HG03439 (cell line): ENCODE data around the gene ST7L.

ENCODE experiments used
- ATAC-seq: cut with Tn5 transposase; IDR thresholded peaks from one replicate; pipeline ENCODE4 v1.9.1; 2021; ENCODE audit warnings: mild to moderate bottlenecking, moderate library complexity; ENCODE audit not compliant: unreplicated experiment

ST7L gene

GRCh38 chr1:112618114-112618720 is 724 bp downstream of the ST7L start:
- no peak for ATAC-seq

- ATAC-seq: no peak
These were observed 4.4 kb downstream of the ST7L start for GRCh38 chr1:112614460-112615065.

- ATAC-seq: no peak
These were observed 13.2 kb downstream of the ST7L start for GRCh38 chr1:112605633-112606327.

GRCh38 chr1:112603541-112603940 is 15.4 kb downstream of the ST7L start:
- no peak for ATAC-seq

- no peak for ATAC-seq
These were observed 15.9 kb downstream of the ST7L start for GRCh38 chr1:112603012-112603411.

GRCh38 chr1:112599477-112599876 is 19.5 kb downstream of the ST7L start:
- no peak for ATAC-seq

- ATAC-seq: no peak
These were observed 24.6 kb downstream of the ST7L start for GRCh38 chr1:112594208-112594876.

GRCh38 chr1:112589766-112590165 is 29.2 kb downstream of the ST7L start:
- no peak for ATAC-seq

- ATAC-seq: no peak
These were observed 35.6 kb downstream of the ST7L start for GRCh38 chr1:112583366-112583765.

GRCh38 chr1:112581586-112582192 is 37.3 kb downstream of the ST7L start:
- ATAC-seq: no peak

GRCh38 chr1:112579801-112580510 is 39.0 kb downstream of the ST7L start:
- ATAC-seq: no peak

GRCh38 chr1:112576240-112576639 is 42.7 kb downstream of the ST7L start:
- ATAC-seq: no peak

GRCh38 chr1:112575154-112575804 is 43.7 kb downstream of the ST7L start:
- ATAC-seq: no peak

GRCh38 chr1:112565800-112566199 is 53.1 kb downstream of the ST7L start:
- no peak for ATAC-seq

GRCh38 chr1:112564081-112564480 is 54.9 kb downstream of the ST7L start:
- ATAC-seq: no peak

- ATAC-seq: no peak
These were observed 55.6 kb downstream of the ST7L start for GRCh38 chr1:112563341-112563740.

GRCh38 chr1:112558634-112559033 is 60.3 kb downstream of the ST7L start:
- no peak for ATAC-seq

- no peak for ATAC-seq
These were observed 61.6 kb downstream of the ST7L start for GRCh38 chr1:112557385-112557784.

- ATAC-seq: no peak
These were observed 64.5 kb downstream of the ST7L start for GRCh38 chr1:112554411-112554810.

- ATAC-seq: no peak
These were observed 69.4 kb downstream of the ST7L start for GRCh38 chr1:112549590-112549989.
